Spleen (tissue), 7 donors: ENCODE data around the gene HSPA9.

ENCODE experiments used
- POLR2A ChIP-seq, 3 donors: fragments of 450-650 bp; IDR thresholded peaks; one replicate each; pipeline ENCODE4 v1.5.1; 2017; ENCODE audit warnings: antibody characterized with exemption in 3 of 3, mild to moderate bottlenecking in 1 of 3
- POLR2AphosphoS5 ChIP-seq, 3 donors: sonication (generic); formaldehyde crosslinking; IDR thresholded peaks; one replicate each; pipeline ENCODE4 v1.5.1; 2017; ENCODE audit warnings: antibody characterized with exemption in 3 of 3
- TF ChIP-seq, protein P1 (sequence below), 11 experiments: fragments of 200-600 bp in 7 of 11; fragments of 450-650 bp in 4 of 11; sonication (generic) in 4 of 11; IDR thresholded peaks in 8 of 11; conservative IDR thresholded peaks in 3 of 11; 1 replicate in 7 of 11; 2 replicates in 4 of 11; pipeline versions ENCODE4 v1.4.0 to v1.8.0; 2016 to 2021; ENCODE audit warnings: antibody characterized with exemption in 11 of 11, inconsistent platforms in 4 of 11, mild to moderate bottlenecking in 1 of 11
- donor health status: DM: no; HTN: no; CAD: no; lungs with moderate emphysema.
- donor health status: DM: no; HTN: no; CAD: no.
- donor health status: DM: no; HTN: no; CAD: no.

DNA sequence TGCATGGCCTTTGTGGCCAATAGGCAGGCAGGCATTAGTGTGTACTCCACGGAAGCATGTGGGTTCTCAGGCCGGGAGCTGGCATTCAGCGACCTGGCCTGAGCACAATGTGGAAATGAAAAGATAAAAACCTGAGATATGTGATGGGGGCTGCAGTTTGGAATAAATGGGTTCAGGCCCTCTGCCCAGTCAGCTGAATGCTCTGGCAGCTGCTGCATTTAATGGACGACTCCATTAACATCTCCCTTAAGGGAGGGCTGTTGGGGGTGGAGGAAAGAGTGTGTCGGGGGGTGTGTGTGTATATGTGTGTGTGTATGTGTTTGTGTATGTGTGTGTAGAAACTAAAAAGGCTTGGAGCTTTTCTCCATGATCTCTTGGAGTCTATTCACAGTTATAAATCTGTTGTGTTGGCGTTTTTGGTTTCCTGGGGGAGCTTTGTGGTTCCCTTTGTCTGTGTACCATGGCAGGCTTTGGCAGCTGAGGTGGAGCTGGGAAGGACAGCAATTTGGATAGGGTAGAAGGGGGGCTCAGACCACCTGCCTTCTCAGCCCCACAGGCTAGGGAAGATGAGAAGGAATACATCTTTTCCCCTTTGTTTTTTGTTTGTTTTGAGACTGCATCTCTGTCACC, 27.3 kb upstream of the HSPA9 start:
- TF ChIP-seq, protein P1, sequence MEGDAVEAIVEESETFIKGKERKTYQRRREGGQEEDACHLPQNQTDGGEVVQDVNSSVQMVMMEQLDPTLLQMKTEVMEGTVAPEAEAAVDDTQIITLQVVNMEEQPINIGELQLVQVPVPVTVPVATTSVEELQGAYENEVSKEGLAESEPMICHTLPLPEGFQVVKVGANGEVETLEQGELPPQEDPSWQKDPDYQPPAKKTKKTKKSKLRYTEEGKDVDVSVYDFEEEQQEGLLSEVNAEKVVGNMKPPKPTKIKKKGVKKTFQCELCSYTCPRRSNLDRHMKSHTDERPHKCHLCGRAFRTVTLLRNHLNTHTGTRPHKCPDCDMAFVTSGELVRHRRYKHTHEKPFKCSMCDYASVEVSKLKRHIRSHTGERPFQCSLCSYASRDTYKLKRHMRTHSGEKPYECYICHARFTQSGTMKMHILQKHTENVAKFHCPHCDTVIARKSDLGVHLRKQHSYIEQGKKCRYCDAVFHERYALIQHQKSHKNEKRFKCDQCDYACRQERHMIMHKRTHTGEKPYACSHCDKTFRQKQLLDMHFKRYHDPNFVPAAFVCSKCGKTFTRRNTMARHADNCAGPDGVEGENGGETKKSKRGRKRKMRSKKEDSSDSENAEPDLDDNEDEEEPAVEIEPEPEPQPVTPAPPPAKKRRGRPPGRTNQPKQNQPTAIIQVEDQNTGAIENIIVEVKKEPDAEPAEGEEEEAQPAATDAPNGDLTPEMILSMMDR (IDR thresholded peaks at IDR 0.05 in 8 of 11, conservative IDR thresholded peaks at IDR 0.05 in 3 of 11): no peak
- TF ChIP-seq POLR2A (IDR thresholded peaks at IDR 0.05): no peak
- no peak for TF ChIP-seq POLR2AphosphoS5 (IDR thresholded peaks at IDR 0.05)
